Stimulated activated CD4-positive, alpha-beta T cell treated with anti-CD3 and anti-CD28 coated beads, TNF-alpha, amount 100 ng/mL, for 24 hours (primary cell): ENCODE measurements around the gene CEP72.
"Not testable (repeated sequence)": the region's sequence is repeated elsewhere in the genome, so short reads cannot be mapped to it uniquely, and the experiment has no call there.

Experiments used
- DNase-seq, 3 experiments: peaks; one replicate each; pipeline ENCODE4 v3.0.0-alpha.2; 2020; ENCODE audit warnings: low read depth in 3 of 3

Gene CEP72

GRCh38 chr5:611731-612486 lies at the start of gene CEP72:
TSS of gene CEP72 (plus strand) at chr5:612340. CDS start at chr5:612362, 22 bp downstream.
- peak; percentile 85 to 92 (median 92) for DNase-seq

- DNase-seq: no peak
These were observed 46.2 kb upstream of the CEP72 start for GRCh38 chr5:565782-566440.

- no peak for DNase-seq
These were observed 45.4 kb upstream of the CEP72 start for GRCh38 chr5:566636-567309.

GRCh38 chr5:567664-568060 lies 44.5 kb upstream of the CEP72 start:
- DNase-seq: no peak

GRCh38 chr5:568061-568781 lies 43.9 kb upstream of the CEP72 start:
- DNase-seq: no peak

GRCh38 chr5:568809-569208 lies 43.3 kb upstream of the CEP72 start:
- no peak for DNase-seq

GRCh38 chr5:569358-569867 lies 42.7 kb upstream of the CEP72 start:
- no peak for DNase-seq

- no peak for DNase-seq
These were observed 42.2 kb upstream of the CEP72 start for GRCh38 chr5:569868-570361.

- no peak for DNase-seq
These were observed 41.7 kb upstream of the CEP72 start for GRCh38 chr5:570446-570845.

GRCh38 chr5:570886-571285 lies 41.3 kb upstream of the CEP72 start:
- DNase-seq: no peak

- DNase-seq: no peak
These were observed 40.3 kb upstream of the CEP72 start for GRCh38 chr5:571791-572190.

- DNase-seq: no peak
These were observed 39.6 kb upstream of the CEP72 start for GRCh38 chr5:572398-573019.

GRCh38 chr5:573206-573605 lies 38.9 kb upstream of the CEP72 start:
- no peak for DNase-seq

GRCh38 chr5:573976-574375 lies 38.2 kb upstream of the CEP72 start:
- DNase-seq: no peak

- no peak for DNase-seq
These were observed 37.2 kb upstream of the CEP72 start for GRCh38 chr5:574906-575305.

GRCh38 chr5:575636-576035 lies 36.5 kb upstream of the CEP72 start:
- no peak for DNase-seq

GRCh38 chr5:577214-577613 lies 34.9 kb upstream of the CEP72 start:
- not testable (repeated sequence) for DNase-seq

- no peak for DNase-seq
These were observed 34.3 kb upstream of the CEP72 start for GRCh38 chr5:577800-578199.

GRCh38 chr5:579211-579610 lies 32.9 kb upstream of the CEP72 start:
- DNase-seq: no peak

GRCh38 chr5:579746-580366 lies 32.3 kb upstream of the CEP72 start:
- no peak for DNase-seq

GRCh38 chr5:580436-580835 lies 31.7 kb upstream of the CEP72 start:
- no peak for DNase-seq
